ENCODE data around the gene LCN2.

DNA sequence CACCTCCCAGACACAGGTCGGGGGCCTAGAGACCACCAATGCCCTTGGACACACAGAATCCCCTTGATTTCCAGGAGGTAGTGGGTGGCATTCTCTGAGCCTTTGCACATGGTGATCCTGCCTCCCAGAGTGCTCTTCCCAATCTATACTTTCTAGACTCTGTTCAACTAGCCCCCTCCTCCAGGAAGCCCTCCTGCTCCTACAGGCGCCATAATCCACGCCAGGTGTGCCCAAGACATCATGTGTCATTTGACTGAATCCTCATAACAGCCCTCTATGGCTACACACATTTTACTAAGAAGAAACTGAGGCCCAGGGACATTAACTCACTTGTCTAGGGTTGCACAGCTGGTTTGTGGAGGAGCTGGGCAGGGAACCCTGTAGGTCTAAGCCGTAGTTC is 18.0 kb downstream of the LCN2 start:
- TF ChIP-seq, protein P1, sequence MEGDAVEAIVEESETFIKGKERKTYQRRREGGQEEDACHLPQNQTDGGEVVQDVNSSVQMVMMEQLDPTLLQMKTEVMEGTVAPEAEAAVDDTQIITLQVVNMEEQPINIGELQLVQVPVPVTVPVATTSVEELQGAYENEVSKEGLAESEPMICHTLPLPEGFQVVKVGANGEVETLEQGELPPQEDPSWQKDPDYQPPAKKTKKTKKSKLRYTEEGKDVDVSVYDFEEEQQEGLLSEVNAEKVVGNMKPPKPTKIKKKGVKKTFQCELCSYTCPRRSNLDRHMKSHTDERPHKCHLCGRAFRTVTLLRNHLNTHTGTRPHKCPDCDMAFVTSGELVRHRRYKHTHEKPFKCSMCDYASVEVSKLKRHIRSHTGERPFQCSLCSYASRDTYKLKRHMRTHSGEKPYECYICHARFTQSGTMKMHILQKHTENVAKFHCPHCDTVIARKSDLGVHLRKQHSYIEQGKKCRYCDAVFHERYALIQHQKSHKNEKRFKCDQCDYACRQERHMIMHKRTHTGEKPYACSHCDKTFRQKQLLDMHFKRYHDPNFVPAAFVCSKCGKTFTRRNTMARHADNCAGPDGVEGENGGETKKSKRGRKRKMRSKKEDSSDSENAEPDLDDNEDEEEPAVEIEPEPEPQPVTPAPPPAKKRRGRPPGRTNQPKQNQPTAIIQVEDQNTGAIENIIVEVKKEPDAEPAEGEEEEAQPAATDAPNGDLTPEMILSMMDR (IDR thresholded peaks at IDR 0.05; ENCODE audit: low read length) = no peak
- TF ChIP-seq EZH2 (optimal IDR thresholded peaks at IDR 0.05; ENCODE audit: low read depth, low read length) (no peak), EZH2phosphoT487 (IDR thresholded peaks at IDR 0.05; ENCODE audit: low read length) (no peak)
